ENCODE measurements around the gene PPP2R3C. TPM values are rescaled to one million over a fixed set of nuclear protein-coding genes. Genes with fewer than 3 reads are reported as not detected.

Gene PPP2R3C
- polyA plus RNA-seq, 1 experiment = 11.3 TPM

DNA sequence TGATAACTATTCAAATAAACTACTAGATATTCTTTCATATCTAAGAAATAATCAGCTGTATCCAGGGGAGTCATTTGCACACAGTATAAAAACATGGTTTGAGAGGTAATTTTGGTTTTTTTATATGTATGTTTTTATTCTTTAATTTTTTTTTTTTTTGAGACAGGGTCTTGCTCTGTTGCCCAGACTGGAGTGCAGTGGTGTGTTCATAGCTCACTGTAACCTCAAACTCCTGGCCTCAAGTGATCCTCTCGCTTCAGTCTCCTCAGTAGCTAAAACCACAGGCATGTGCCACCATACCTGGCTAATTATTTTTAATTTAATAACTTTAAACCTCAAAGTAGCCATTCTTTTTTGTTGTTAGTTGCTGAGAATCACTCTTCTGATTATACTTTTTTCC, 2.3 kb upstream of the PPP2R3C start:
- TF ChIP-seq, protein P1, sequence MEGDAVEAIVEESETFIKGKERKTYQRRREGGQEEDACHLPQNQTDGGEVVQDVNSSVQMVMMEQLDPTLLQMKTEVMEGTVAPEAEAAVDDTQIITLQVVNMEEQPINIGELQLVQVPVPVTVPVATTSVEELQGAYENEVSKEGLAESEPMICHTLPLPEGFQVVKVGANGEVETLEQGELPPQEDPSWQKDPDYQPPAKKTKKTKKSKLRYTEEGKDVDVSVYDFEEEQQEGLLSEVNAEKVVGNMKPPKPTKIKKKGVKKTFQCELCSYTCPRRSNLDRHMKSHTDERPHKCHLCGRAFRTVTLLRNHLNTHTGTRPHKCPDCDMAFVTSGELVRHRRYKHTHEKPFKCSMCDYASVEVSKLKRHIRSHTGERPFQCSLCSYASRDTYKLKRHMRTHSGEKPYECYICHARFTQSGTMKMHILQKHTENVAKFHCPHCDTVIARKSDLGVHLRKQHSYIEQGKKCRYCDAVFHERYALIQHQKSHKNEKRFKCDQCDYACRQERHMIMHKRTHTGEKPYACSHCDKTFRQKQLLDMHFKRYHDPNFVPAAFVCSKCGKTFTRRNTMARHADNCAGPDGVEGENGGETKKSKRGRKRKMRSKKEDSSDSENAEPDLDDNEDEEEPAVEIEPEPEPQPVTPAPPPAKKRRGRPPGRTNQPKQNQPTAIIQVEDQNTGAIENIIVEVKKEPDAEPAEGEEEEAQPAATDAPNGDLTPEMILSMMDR (IDR thresholded peaks at IDR 0.05; ENCODE audit: insufficient read depth, low read depth, low read length) = no peak
- Histone ChIP-seq H3K36me3 (ENCODE audit: control insufficient read depth, insufficient read depth, low read length) (peaks cover 2% of the 10 kb centered on the region; the same call in 1 of the 2 replicates), H3K4me3 (ENCODE audit: low read depth, low read length) (no peak overlapping the region), H3K27me3 (ENCODE audit: control insufficient read depth, insufficient read depth, low read length) (no peaks in the 10 kb centered on the region)
- CTCF ChIA-PET = interaction anchor here (2.0 kb wide), 1 partner anchor 17 kb away, joined by 7 read pairs; no protein-coding TSS in a partner anchor
- POLR2A ChIA-PET = no interaction called here
- no peak for DNase-seq (ENCODE audit: low read depth)

- TF ChIP-seq, protein P1 (IDR thresholded peaks at IDR 0.05; ENCODE audit: insufficient read depth, low read depth, low read length) = no peak
- H3K27me3 ChIP-seq (ENCODE audit: control insufficient read depth, insufficient read depth, low read length) = no peaks in the 10 kb centered on the region
- H3K36me3 ChIP-seq (ENCODE audit: control insufficient read depth, insufficient read depth, low read length) = peaks cover 2% of the 10 kb centered on the region; the same call in 1 of the 2 replicates
- ChIA-PET POLR2A (no interaction called here), CTCF (interaction anchor here (2.0 kb wide), 1 partner anchor 18 kb away, joined by 7 read pairs; no protein-coding TSS in a partner anchor)
- no peak for DNase-seq (ENCODE audit: low read depth)
- peak overlapping the region; percentile 72 for H3K4me3 ChIP-seq (ENCODE audit: low read depth, low read length)
These were observed 1.6 kb upstream of the PPP2R3C start for GRCh38 chr14:35123388-35123703.

DNA sequence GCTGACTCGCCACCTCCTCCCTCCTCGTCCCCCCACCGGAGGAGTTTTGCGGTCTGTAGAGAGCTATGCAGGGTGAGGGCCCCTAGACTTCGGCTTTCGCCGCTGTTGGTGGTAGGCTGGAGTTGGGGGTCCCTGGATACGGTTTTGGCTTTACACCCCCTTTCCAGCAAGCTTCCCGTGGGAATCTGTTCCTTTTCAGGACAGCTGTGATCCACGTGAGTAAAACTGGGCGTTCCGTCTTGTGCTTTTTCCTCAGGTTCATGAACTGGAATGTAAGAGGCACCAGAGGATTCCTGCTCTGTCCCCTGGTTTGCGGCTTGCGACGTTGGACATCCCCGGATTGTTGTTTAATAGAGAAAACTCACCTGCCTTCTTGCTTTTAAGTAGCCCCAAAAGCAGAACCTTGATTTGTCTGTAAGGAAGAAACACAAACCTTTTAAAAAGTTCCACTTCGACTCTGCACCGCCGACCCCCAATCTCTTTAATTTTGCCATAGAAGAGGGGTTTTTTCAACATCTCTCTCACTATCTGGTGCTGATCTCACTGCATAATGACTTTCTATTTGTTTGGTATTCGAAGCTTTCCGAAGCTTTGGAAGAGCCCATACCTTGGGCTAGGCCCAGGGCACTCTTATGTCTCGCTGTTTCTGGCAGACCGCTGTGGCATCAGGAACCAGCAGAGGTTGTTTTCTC, 1.1 kb upstream of the PPP2R3C start:
- H3K27me3 ChIP-seq (ENCODE audit: control insufficient read depth, insufficient read depth, low read length) = no peaks in the 10 kb centered on the region
- H3K4me3 ChIP-seq (ENCODE audit: low read depth, low read length) = peak overlapping the region; percentile 72
- TF ChIP-seq, protein P1 (IDR thresholded peaks at IDR 0.05; ENCODE audit: insufficient read depth, low read depth, low read length) = no peak
- H3K36me3 ChIP-seq (ENCODE audit: control insufficient read depth, insufficient read depth, low read length) = peaks cover 2% of the 10 kb centered on the region; the same call in 1 of the 2 replicates
- no peak for DNase-seq (ENCODE audit: low read depth)
- POLR2A ChIA-PET = no interaction called here
- CTCF ChIA-PET = interaction anchor here (1.3 to 2.0 kb wide), 2 partner anchors 18 to 23 kb away, joined by 3 to 7 read pairs; no protein-coding TSS in a partner anchor

- H3K36me3 ChIP-seq (ENCODE audit: control insufficient read depth, insufficient read depth, low read length) = peaks cover 2% of the 10 kb centered on the region; the same call in 1 of the 2 replicates
- DNase-seq (ENCODE audit: low read depth) = no peak
- POLR2A ChIA-PET = no interaction called here
- CTCF ChIA-PET = interaction anchor here (0.7 to 1.3 kb wide), 2 partner anchors 21 to 94 kb away, joined by 3 to 4 read pairs; no protein-coding TSS in a partner anchor
- TF ChIP-seq, protein P1 (IDR thresholded peaks at IDR 0.05; ENCODE audit: insufficient read depth, low read depth, low read length) = no peak
- peak overlapping the region; percentile 72 for H3K4me3 ChIP-seq (ENCODE audit: low read depth, low read length)
- no peaks in the 10 kb centered on the region for H3K27me3 ChIP-seq (ENCODE audit: control insufficient read depth, insufficient read depth, low read length)
These were observed 534 bp downstream of the PPP2R3C start for GRCh38 chr14:35121026-35121886.

GRCh38 chr14:35117112-35117511, 4.7 kb downstream of the PPP2R3C start:
- Histone ChIP-seq H3K4me3 (ENCODE audit: low read depth, low read length) (no peak overlapping the region), H3K36me3 (ENCODE audit: control insufficient read depth, insufficient read depth, low read length) (peaks cover 9% of the 10 kb centered on the region), H3K27me3 (ENCODE audit: control insufficient read depth, insufficient read depth, low read length) (no peaks in the 10 kb centered on the region)
- ChIA-PET CTCF (interaction anchor here (1.0 kb wide), 1 partner anchor 23 kb away, joined by 3 read pairs; no protein-coding TSS in a partner anchor), POLR2A (no interaction called here)
- TF ChIP-seq, protein P1 (IDR thresholded peaks at IDR 0.05; ENCODE audit: insufficient read depth, low read depth, low read length) = no peak
- DNase-seq (ENCODE audit: low read depth) = no peak

Data from BJ (cell line).